Occipital lobe (tissue), 2 donors: ENCODE measurements around the gene OS9. TPM values are rescaled to one million over a fixed set of nuclear protein-coding genes. Genes with fewer than 3 reads are reported as not detected.
"Not testable (repeated sequence)": the region's sequence is repeated elsewhere in the genome, so short reads cannot be mapped to it uniquely, and the experiment has no call there.

Experiments
- DNase-seq: peaks from one replicate; lab custom pipeline; 2025; lab: John Stamatoyannopoulos, UW
- total RNA-seq: library from RNA; depleted of rRNA; stranded (reverse); fragments of >200 nt; gene quantifications from one replicate; pipeline ENCODE4 v1.2.3, GENCODE V29; 2014

Gene OS9
- total RNA-seq, 1 donor from 2014 or later, result 90.0 TPM

- DNase-seq, result peak; percentile 16
These were observed 607 bp downstream of the OS9 start for GRCh38 chr12:57694459-57695019.

- no peak for DNase-seq
These were observed 2.0 kb downstream of the OS9 start for GRCh38 chr12:57695770-57696432.

DNA sequence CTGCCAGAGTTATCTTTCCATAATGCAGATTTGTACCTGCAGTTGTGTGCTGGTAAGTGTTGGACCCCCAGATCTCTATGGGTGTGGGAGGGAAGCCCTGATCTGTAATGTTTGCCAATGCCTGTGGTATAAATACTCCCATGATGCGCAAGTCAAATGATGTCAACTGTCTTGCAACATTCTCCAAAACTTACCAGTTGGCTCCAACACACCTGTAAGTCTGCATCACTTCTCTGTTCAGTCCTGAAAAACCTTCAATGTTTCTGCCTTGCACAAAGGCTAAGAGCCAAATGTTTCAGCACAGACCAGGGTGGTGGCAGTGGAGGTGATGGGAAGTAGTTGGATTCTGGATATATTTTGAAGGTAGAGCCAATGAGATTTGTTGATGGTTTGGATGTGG, 3.1 kb downstream of the OS9 start:
- DNase-seq, result no peak

- no peak for DNase-seq
These were observed 4.5 kb downstream of the OS9 start for GRCh38 chr12:57698414-57698813.

DNA sequence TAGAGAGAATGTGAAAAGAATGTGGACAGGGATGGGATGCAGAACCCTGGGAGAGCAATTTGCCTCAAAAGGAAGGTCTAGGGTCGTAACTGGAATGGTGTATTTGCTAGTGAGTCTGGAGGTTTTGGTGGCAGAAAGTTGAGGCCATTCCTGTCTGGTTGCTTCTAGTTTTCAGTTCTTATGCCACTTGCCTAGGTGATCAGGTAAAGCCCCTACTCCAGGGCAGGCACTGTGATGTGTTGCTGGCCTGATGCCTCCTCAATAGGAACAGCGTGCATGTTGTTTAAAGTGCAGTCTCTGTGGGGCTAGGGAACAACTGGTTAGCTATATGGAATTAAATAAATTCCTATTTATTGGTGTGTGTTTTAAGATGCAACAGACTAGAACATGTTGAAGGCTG, 6.4 kb downstream of the OS9 start:
- DNase-seq, result no peak

DNA sequence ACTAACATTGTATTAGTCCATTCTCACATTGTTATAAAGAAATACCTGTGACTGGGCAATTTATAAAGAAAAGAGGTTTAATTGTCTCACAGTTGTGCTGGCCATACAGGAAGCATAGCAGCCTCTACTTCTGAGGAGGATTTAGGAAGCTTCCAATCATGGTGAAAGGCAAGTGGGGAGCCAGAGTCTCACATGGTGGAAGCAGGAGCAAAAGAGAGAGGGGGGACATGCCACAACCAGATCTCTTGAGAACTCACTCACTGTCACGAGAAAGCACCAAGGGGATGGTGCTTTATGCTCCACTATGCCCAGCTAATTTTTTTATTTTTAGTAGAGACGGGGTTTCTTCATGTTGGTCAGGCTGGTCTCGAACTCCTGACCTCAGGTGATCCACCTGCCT, 13.3 kb downstream of the OS9 start:
- no peak for DNase-seq

GRCh38 chr12:57708296-57708695, 14.4 kb downstream of the OS9 start:
- DNase-seq, result no peak

DNA sequence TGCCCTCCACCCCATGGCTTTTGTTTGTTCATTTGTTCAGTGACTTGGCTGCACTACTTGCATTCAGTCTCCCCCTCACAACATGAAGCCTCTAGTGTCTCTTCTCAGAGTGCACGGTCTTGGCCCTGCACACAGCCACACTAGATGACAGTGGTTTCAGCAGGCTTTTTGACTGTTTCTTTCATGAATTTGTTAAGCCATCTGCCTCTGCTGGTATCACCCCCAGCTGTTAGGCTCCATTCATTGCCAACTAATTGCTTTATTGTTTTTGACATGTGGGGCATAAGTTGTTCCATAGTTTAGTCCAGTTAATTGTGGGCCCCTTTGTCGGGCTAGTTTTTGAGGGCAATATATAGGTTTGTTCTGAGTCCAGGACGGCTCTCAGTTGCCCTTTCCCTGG, 18.8 kb downstream of the OS9 start:
- DNase-seq, result no peak

- no peak for DNase-seq
These were observed 19.3 kb downstream of the OS9 start for GRCh38 chr12:57713209-57713608.

GRCh38 chr12:57715036-57715748, 21.3 kb downstream of the OS9 start:
- not testable (repeated sequence) for DNase-seq

DNA sequence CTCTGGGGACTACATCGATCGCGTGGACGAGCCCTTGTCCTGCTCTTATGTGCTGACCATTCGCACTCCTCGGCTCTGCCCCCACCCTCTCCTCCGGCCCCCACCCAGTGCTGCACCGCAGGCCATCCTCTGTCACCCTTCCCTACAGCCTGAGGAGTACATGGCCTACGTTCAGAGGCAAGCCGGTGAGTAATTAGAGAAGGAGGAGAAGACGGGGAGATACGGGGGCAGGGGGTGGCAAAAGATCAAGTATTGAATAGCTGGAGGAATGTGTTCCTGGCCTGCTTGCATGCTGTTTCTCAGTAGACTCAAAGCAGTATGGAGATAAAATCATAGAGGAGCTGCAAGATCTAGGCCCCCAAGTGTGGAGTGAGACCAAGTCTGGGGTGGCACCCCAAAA, 21.9 kb downstream of the OS9 start:
- DNase-seq, result no peak

DNA sequence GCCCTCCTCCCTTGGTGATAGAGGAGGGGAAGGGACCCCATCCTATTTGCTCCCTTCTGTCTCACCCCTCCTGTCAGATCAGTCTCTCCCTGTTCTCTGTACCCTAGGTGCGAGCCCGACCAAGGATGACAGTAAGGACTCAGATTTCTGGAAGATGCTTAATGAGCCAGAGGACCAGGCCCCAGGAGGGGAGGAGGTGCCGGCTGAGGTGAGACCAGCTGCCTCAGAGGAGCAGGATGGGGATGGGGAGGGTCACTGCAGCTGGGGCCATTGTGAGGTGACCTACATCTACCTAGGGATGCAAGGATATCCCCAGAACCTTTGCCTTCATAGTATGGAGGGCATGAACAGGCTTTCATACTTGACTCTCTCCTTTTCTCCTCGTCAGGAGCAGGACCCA, 22.4 kb downstream of the OS9 start:
- no peak for DNase-seq

GRCh38 chr12:57717131-57717530, 23.2 kb downstream of the OS9 start:
- no peak for DNase-seq

GRCh38 chr12:57717846-57718640, 24.1 kb downstream of the OS9 start:
- no peak for DNase-seq

DNA sequence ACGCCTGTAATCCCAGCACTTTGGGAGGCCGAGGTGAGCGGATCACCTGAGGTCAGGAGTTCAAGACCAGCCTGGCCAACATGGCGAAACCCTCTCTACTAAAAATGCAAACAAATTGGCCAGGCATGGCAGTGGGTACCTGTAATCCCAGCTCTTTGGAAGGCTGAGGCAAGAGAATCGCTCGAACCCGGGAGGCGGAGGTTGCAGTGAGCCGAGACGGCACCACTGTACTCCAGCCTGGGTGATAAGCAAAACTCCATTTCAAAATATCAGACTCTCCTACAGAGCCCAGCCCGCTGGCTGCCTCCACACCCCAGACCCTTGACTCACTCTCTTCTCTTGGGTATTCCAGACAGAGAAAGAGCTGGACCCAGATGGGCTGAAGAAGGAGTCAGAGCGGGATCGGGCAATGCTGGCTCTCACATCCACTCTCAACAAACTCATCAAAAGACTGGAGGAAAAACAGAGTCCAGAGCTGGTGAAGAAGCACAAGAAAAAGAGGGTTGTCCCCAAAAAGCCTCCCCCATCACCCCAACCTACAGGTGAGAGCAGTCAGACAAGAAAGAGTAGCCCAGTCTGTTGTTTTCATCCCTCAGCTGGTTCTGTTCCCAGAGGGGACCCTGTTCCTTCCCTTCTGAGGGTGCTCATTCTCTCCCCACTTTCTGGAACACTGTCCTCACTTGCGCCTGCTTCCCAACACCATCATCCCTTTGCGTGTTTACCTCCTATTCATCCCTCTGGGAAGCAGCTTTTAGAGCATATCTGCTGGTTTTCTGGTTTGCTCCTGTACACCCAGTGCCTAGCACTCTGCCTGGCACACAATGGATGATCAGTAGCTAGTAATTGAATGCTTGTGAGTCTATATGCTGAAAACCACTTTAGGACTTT, 25.0 kb downstream of the OS9 start:
- no peak for DNase-seq

GRCh38 chr12:57719777-57720605, 26.1 kb downstream of the OS9 start:
- no peak for DNase-seq

DNA sequence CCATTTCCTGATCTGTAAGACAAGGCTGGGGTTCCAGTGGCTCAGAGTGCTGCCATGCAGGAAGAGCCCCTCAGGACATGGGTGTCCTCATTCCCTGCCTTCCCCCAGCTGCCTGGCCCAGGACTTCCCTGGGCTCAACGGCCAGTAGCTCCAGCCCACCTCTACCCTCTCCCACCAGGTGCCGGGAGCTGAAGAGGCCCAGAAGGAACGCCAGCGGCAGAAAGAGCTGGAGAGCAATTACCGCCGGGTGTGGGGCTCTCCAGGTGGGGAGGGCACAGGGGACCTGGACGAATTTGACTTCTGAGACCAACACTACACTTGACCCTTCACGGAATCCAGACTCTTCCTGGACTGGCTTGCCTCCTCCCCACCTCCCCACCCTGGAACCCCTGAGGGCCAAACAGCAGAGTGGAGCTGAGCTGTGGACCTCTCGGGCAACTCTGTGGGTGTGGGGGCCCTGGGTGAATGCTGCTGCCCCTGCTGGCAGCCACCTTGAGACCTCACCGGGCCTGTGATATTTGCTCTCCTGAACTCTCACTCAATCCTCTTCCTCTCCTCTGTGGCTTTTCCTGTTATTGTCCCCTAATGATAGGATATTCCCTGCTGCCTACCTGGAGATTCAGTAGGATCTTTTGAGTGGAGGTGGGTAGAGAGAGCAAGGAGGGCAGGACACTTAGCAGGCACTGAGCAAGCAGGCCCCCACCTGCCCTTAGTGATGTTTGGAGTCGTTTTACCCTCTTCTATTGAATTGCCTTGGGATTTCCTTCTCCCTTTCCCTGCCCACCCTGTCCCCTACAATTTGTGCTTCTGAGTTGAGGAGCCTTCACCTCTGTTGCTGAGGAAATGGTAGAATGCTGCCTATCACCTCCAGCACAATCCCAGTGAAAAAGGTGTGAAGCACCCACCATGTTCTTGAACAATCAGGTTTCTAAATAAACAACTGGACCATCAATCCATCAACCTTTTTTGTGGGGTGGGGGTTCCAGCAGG, 27.0 kb downstream of the OS9 start:
- no peak for DNase-seq

- DNase-seq, result not testable (repeated sequence)
These were observed 28.1 kb downstream of the OS9 start for GRCh38 chr12:57721846-57722608.
